ENCODE data around the gene AKAP8. TPM values are rescaled to one million over a fixed set of nuclear protein-coding genes. Genes with fewer than 3 reads are reported as not detected.

AKAP8 gene
- total RNA-seq, 2 experiments from 2014 or later: 22.2 to 52.3 TPM

GRCh38 chr19:15419413-15420025, 39.9 kb upstream of the AKAP8 start:
- Histone ChIP-seq H3K4me1 (ENCODE audit: insufficient read depth, low read length, poor library complexity, severe bottlenecking) (peaks cover 22% of the 10 kb centered on the region), H3K4me3 (ENCODE audit: low read depth, low read length, poor library complexity, severe bottlenecking) (no peak overlapping the region), H3K9me2 (ENCODE audit: insufficient read depth, low read length) (no peaks in the 10 kb centered on the region), H4K20me1 (ENCODE audit: insufficient read depth, low read length) (peaks cover 13% of the 10 kb centered on the region; the same call in 1 of the 2 replicates), H3K27ac (ENCODE audit: low read depth, low read length, poor library complexity, severe bottlenecking) (no peak overlapping the region), H3K79me2 (ENCODE audit: insufficient read depth, low read depth, low read length) (peaks cover 40% of the 10 kb centered on the region), H3K4me2 (ENCODE audit: low read length) (peak overlapping the region; percentile 61; the same call in 1 of the 2 replicates), H2AFZ (ENCODE audit: low read length) (no peak overlapping the region; the same call in 1 of the 2 replicates), H3K36me3 (ENCODE audit: insufficient read depth, low read length) (peaks cover 51% of the 10 kb centered on the region), H3K9me3 (ENCODE audit: low read length) (no peaks in the 10 kb centered on the region)
- no TSS peak for BruUV-seq (replicated peaks)
- TF ChIP-seq EZH2phosphoT487 (IDR thresholded peaks at IDR 0.05; ENCODE audit: borderline replicate concordance, low read depth, low read length): no peak
- TF ChIP-seq CTCF (conservative IDR thresholded peaks at IDR 0.05; ENCODE audit: low read length): peak; percentile 24; the same call in 1 of the 2 replicates
- ChIA-PET CTCF (ENCODE audit: unreplicated experiment) (interaction anchor here (0.6 to 2.1 kb wide), 6 partner anchors 13 to 293 kb away, joined by 3 to 11 read pairs (median 5); no protein-coding TSS in a partner anchor), POLR2A (interaction anchor here (0.7 to 2.2 kb wide), 9 partner anchors 12 to 136 kb away, joined by 3 to 12 read pairs (median 4); partner anchors contain the start of gene AKAP8)
- DNase-seq (ENCODE audit: low spot score): no peak
- intact Hi-C loops (cut with micrococcal nuclease; ENCODE audit: unreplicated experiment): loop anchor here (1.0 to 5.0 kb wide), 4 partner anchors 41 to 137 kb away; partner anchors contain the start of genes AKAP8, BRD4 and RASAL3

DNA sequence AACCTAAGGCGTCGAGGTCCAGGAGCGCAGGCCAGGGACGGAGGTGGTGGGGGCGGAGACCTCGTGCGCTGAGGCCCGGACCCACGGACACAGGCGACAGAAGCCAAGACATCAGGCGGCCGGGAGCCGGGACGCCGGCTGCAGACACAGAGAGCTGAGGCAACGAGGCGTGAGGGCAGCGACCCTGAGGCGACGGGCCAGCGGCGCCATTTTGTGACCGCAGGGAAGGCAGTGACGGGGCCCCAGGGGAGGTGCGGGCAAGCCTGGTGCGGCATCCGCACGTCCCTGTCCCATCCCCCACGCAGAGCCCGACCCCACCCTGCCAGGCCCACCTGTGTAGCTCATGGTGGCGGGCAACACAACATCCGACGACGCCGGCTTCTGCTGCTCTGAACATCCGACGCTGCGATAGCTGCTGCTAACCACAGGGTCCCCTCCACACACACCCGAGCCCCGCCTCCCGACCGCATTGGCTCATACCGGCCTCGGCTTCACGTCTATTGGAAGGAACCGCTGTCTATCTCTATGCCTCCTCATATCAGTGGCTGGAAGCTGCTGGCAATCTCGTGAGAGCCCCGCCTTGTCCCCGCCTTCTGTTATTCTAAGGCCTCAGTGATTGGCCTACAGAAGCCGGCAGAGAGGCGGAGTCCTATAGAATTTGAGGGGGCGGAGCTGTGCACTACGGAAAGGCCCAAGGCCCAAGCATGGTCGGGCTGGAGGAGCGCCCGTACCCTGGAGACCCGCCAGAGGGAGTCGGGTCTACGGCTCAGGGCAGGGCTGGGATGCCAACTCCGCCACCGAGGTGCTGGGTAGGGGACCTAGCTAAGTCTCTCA, 39.2 kb upstream of the AKAP8 start, which contains the start of gene AKAP8L:
AKAP8L (minus strand) TSS at position 410 of the 834 bp plus-strand sequence; CDS start at position 345, 65 bp downstream.
- ChIA-PET CTCF (ENCODE audit: unreplicated experiment) (interaction anchor here (0.6 to 2.1 kb wide), 7 partner anchors 14 to 292 kb away, joined by 3 to 11 read pairs (median 5); no protein-coding TSS in a partner anchor), POLR2A (interaction anchor here (0.6 to 2.2 kb wide), 10 partner anchors 12 to 725 kb away, joined by 3 to 12 read pairs (median 4); partner anchors contain the start of gene AKAP8)
- DNase-seq (ENCODE audit: low spot score): peak; percentile 100
- Histone ChIP-seq H3K36me3 (ENCODE audit: insufficient read depth, low read length) (peaks cover 44% of the 10 kb centered on the region), H3K4me3 (ENCODE audit: low read depth, low read length, poor library complexity, severe bottlenecking) (peak within 1 kb of the TSS; percentile 84), H2AFZ (ENCODE audit: low read length) (peak within 1 kb of the TSS; percentile 34; the same call in 1 of the 2 replicates), H3K9me2 (ENCODE audit: insufficient read depth, low read length) (no peaks in the 10 kb centered on the region), H3K4me2 (ENCODE audit: low read length) (peak within 1 kb of the TSS; percentile 78), H3K4me1 (ENCODE audit: insufficient read depth, low read length, poor library complexity, severe bottlenecking) (peaks cover 22% of the 10 kb centered on the region), H3K79me2 (ENCODE audit: insufficient read depth, low read depth, low read length) (peaks cover 45% of the 10 kb centered on the region), H4K20me1 (ENCODE audit: insufficient read depth, low read length) (peaks cover 13% of the 10 kb centered on the region; the same call in 1 of the 2 replicates), H3K9me3 (ENCODE audit: low read length) (no peaks in the 10 kb centered on the region), H3K27ac (ENCODE audit: low read depth, low read length, poor library complexity, severe bottlenecking) (peak within 1 kb of the TSS; percentile 69)
- intact Hi-C loops (cut with micrococcal nuclease; ENCODE audit: unreplicated experiment): loop anchor here (1.0 to 5.0 kb wide), 4 partner anchors 40 to 138 kb away; partner anchors contain the start of genes AKAP8, BRD4 and RASAL3
- no peak for TF ChIP-seq EZH2phosphoT487 (IDR thresholded peaks at IDR 0.05; ENCODE audit: borderline replicate concordance, low read depth, low read length)
- TF ChIP-seq CTCF (conservative IDR thresholded peaks at IDR 0.05; ENCODE audit: low read length): peak; percentile 82
- BruUV-seq (replicated peaks): no TSS peak

Measured in OCI-LY7 (cell line).